Brain microvascular endothelial cell (primary cell): Measurements from ENCODE around the gene GSDME.

Source experiments
- DNase-seq: peaks from one replicate; pipeline ENCODE4 v3.0.0-alpha.2; 2020
- H3K27ac ChIP-seq: fragments of 250-450 bp; sonication (Bioruptor Pico); 2 replicates; pipeline ENCODE4 v1.5.1; 2020; ENCODE audit warnings: mild to moderate bottlenecking, moderate library complexity
- H3K27me3 ChIP-seq: fragments of 250-450 bp; sonication (Bioruptor Pico); replicated peaks from 2 replicates; pipeline ENCODE4 v1.5.1; 2020; ENCODE audit warnings: mild to moderate bottlenecking
- H3K36me3 ChIP-seq: fragments of 250-450 bp; sonication (Bioruptor Pico); replicated peaks from 2 replicates; pipeline ENCODE4 v1.5.1; 2020; ENCODE audit warnings: mild to moderate bottlenecking
- H3K4me3 ChIP-seq: 2 replicates; pipeline ENCODE4 v1.5.1; 2011; ENCODE audit warnings: low read depth, mild to moderate bottlenecking, control low read depth, low read length, moderate library complexity
- CTCF ChIP-seq: IDR thresholded peaks from 2 replicates; pipeline ENCODE4 v1.5.1; 2011; ENCODE audit warnings: low read depth, mild to moderate bottlenecking, moderate library complexity, low read length, control low read depth, inconsistent platforms; ENCODE audit errors: missing control alignments
- in situ Hi-C: cut with HindIII; loops from 2 replicates; pipeline ENCODE4 v1.10.0; 2017; ENCODE audit warnings: low sequenced_read_pairs, low pct_ligation_motif_present

GSDME gene

GRCh38 chr7:24685708-24686107 is 71.6 kb downstream of the GSDME start:
- no peaks in the 10 kb centered on the region for H3K27me3 ChIP-seq
- no peak for TF ChIP-seq CTCF
- H3K27ac ChIP-seq, result no peak overlapping the region
- no peaks in the 10 kb centered on the region for H3K36me3 ChIP-seq
- no peak for DNase-seq
- in situ Hi-C loops, result no loop called here
- no peak overlapping the region for H3K4me3 ChIP-seq

- Histone ChIP-seq H3K4me3 (no peak overlapping the region), H3K36me3 (no peaks in the 10 kb centered on the region), H3K27ac (no peak overlapping the region), H3K27me3 (no peaks in the 10 kb centered on the region)
- TF ChIP-seq CTCF, result no peak
- in situ Hi-C loops, result no loop called here
- no peak for DNase-seq
Measured at GRCh38 chr7:24670782-24671181, 86.5 kb downstream of the GSDME start.

GRCh38 chr7:24669971-24670591 is 87.2 kb downstream of the GSDME start:
- Histone ChIP-seq H3K36me3 (no peaks in the 10 kb centered on the region), H3K27me3 (no peaks in the 10 kb centered on the region), H3K4me3 (no peak overlapping the region), H3K27ac (no peak overlapping the region)
- no peak for TF ChIP-seq CTCF
- in situ Hi-C loops, result no loop called here
- DNase-seq, result no peak

- in situ Hi-C loops, result no loop called here
- Histone ChIP-seq H3K27ac (no peak overlapping the region), H3K4me3 (no peak overlapping the region), H3K27me3 (no peaks in the 10 kb centered on the region), H3K36me3 (no peaks in the 10 kb centered on the region)
- TF ChIP-seq CTCF, result no peak
- no peak for DNase-seq
Measured at GRCh38 chr7:24668927-24669635, 88.2 kb downstream of the GSDME start.

GRCh38 chr7:24665564-24666294 is 91.5 kb downstream of the GSDME start:
- Histone ChIP-seq H3K4me3 (no peak overlapping the region), H3K27me3 (no peaks in the 10 kb centered on the region), H3K36me3 (no peaks in the 10 kb centered on the region), H3K27ac (no peak overlapping the region)
- TF ChIP-seq CTCF, result peak; percentile 75
- DNase-seq, result peak; percentile 54
- in situ Hi-C loops, result no loop called here
